K562 (cell line): ENCODE data around the gene ATRIP. TPM values are rescaled to one million over a fixed set of nuclear protein-coding genes. Genes with fewer than 3 reads are reported as not detected.

Experiments used
- CLOCK ChIP-seq: fragments of 250-450 bp; sonication (Bioruptor Pico); IDR thresholded peaks from 2 replicates; pipeline ENCODE4 v1.4.0; 2020; ENCODE audit warnings: mild to moderate bottlenecking, moderate library complexity, borderline replicate concordance
- CTBP1 ChIP-seq: fragments of 450-650 bp; IDR thresholded peaks from 2 replicates; pipeline ENCODE4 v1.6.1; 2016; ENCODE audit warnings: borderline replicate concordance
- EWSR1 ChIP-seq: fragments of 450-650 bp; IDR thresholded peaks from 2 replicates; pipeline ENCODE4 v1.6.1; 2018; ENCODE audit warnings: borderline replicate concordance, mild to moderate bottlenecking, low read depth, moderate library complexity; ENCODE audit not compliant: partially characterized antibody
- ZNF668 ChIP-seq: fragments of 250-450 bp; sonication (Bioruptor Pico); IDR thresholded peaks from 2 replicates; pipeline ENCODE4 v1.8.0; 2022; ENCODE audit warnings: mild to moderate bottlenecking, inconsistent platforms
- ZNF75A ChIP-seq: fragments of 450-650 bp; formaldehyde crosslinking; IDR thresholded peaks from 2 replicates; pipeline ENCODE4 v1.4.0; 2020; ENCODE audit warnings: mild to moderate bottlenecking
- polyA plus RNA-seq, 8 experiments: library from polyadenylated mRNA; depleted of rRNA in 4 of 8; stranded (reverse) in 5 of 8; unstranded in 3 of 8; fragments of >200 nt; fragmentation: Nextera tagmentation in 2 of 8; fragmentation: Illumina TruSeq in 1 of 8; extraction: Ambion mirVana in 2 of 8; extraction: Trizol in 1 of 8; gene quantifications; 2 replicates each; pipeline versions ENCODE4 v1.2.1 to v1.2.3, GENCODE V29; 2011 to 2014; ENCODE audit warnings: inconsistent platforms in 1 of 8, missing spikeins in 1 of 8
- total RNA-seq, 7 experiments: library from RNA; depleted of rRNA in 6 of 7; stranded (reverse); fragments of >200 nt in 6 of 7; fragmentation: Illumina TruSeq in 2 of 7; extraction: Trizol in 2 of 7; gene quantifications; 2 replicates each; pipeline versions ENCODE4 v1.2.1 to v1.2.3, GENCODE V29; 2011 to 2021; ENCODE audit warnings: low replicate concordance in 1 of 7

Gene ATRIP
- total and polyA plus RNA-seq, 9 of the 15 experiments (the other 6 are each of a cell fraction or from before 2014, with no cell fraction given): 1.7 to 15.7 (median 10.5) TPM

- no peak for TF ChIP-seq CLOCK (CRISPR knock-in tag)
- TF ChIP-seq ZNF75A (CRISPR knock-in tag): no peak
- no peak for TF ChIP-seq EWSR1
- TF ChIP-seq ZNF668 (CRISPR knock-in tag): no peak
- no peak for TF ChIP-seq CTBP1
These were observed 37.0 kb upstream of the ATRIP start (continued) for GRCh38 chr3:48409291-48410201.
